B cell (primary cell): ENCODE data around the gene SIL1. TPM values are rescaled to one million over a fixed set of nuclear protein-coding genes. Genes with fewer than 3 reads are reported as not detected.

Experiments used
- ATAC-seq: fragments of 200-7000 bp; cut with Tn5 transposase; one replicate; pipeline ENCODE4 v1.10.0; 2021; ENCODE audit warnings: low read depth, mild to moderate bottlenecking, moderate number of reproducible peaks, moderate library complexity
- CTCF ChIA-PET: fragments of 350-600 bp; sonication (Branson Sonifier 250); formaldehyde crosslinking; loops from one replicate; lab custom pipeline; 2021; ENCODE audit warnings: antibody characterized with exemption, inconsistent platforms; lab: Charles Lee
- POLR2A ChIA-PET: fragments of 350-600 bp; sonication (Branson Sonifier 250); formaldehyde crosslinking; loops from one replicate; lab custom pipeline; 2021; ENCODE audit warnings: antibody characterized with exemption; lab: Charles Lee
- DNase-seq: peaks from one replicate; pipeline ENCODE4 v3.0.0; 2013
- H2AFZ ChIP-seq: 2 replicates; pipeline ENCODE4 v1.6.1; 2012; ENCODE audit warnings: mild to moderate bottlenecking, low read depth, low read length; ENCODE audit not compliant: insufficient read depth, poor library complexity, severe bottlenecking
- H3K27ac ChIP-seq, 2 donors: 1 replicate in 1 of 2; 2 replicates in 1 of 2; pipeline ENCODE4 v1.5.1; 2012 to 2013; ENCODE audit warnings: low read length in 2 of 2, mild to moderate bottlenecking in 2 of 2, moderate library complexity in 1 of 2
- H3K27me3 ChIP-seq, 4 experiments: fragments of 200-600 bp in 1 of 4; sonication (generic) in 1 of 4; replicated peaks in 1 of 4; 1 replicate in 2 of 4; 2 replicates in 2 of 4; pipeline versions ENCODE4 v1.6.1 to v1.7.0; 2013 to 2016; ENCODE audit warnings: low read length in 3 of 4, mild to moderate bottlenecking in 2 of 4, mixed read lengths in 1 of 4, moderate library complexity in 1 of 4; ENCODE audit not compliant: insufficient read depth in 4 of 4, control insufficient read depth in 3 of 4; ENCODE audit errors: control extremely low read depth in 1 of 4
- H3K36me3 ChIP-seq, 2 experiments: replicated peaks in 1 of 2; 1 replicate in 1 of 2; 2 replicates in 1 of 2; pipeline versions ENCODE4 v1.6.1 to v1.7.1; 2013; ENCODE audit warnings: low read length in 1 of 2; ENCODE audit not compliant: insufficient read depth in 2 of 2, control insufficient read depth in 1 of 2; ENCODE audit errors: control extremely low read depth in 1 of 2, extremely low read depth in 1 of 2
- H3K4me1 ChIP-seq, 2 donors: fragments of 200-600 bp in 1 of 2; sonication (generic) in 1 of 2; 1 replicate in 1 of 2; 2 replicates in 1 of 2; pipeline versions ENCODE4 v1.5.1 to v1.6.1; 2013 to 2017; ENCODE audit warnings: low read length in 2 of 2; ENCODE audit not compliant: control insufficient read depth in 2 of 2, insufficient read depth in 2 of 2
- H3K4me2 ChIP-seq: replicated peaks from 2 replicates; pipeline ENCODE3; 2012; ENCODE audit warnings: mild to moderate bottlenecking, low read depth, low read length; ENCODE audit not compliant: poor library complexity, severe bottlenecking
- H3K4me3 ChIP-seq, 5 experiments: fragments of 200-600 bp in 1 of 5; sonication (generic) in 1 of 5; 1 replicate in 3 of 5; 2 replicates in 2 of 5; pipeline versions ENCODE4 v1.5.1 to v1.7.0; 2011 to 2016; ENCODE audit warnings: low read length in 4 of 5, mild to moderate bottlenecking in 4 of 5, low read depth in 2 of 5, control low read depth in 1 of 5, moderate library complexity in 1 of 5; ENCODE audit not compliant: insufficient read depth in 1 of 5; ENCODE audit errors: control extremely low read depth in 1 of 5, extremely low read depth in 1 of 5
- H3K79me2 ChIP-seq: fragments of 200-600 bp; sonication (generic); one replicate; pipeline ENCODE4 v1.6.0; 2016; ENCODE audit warnings: low read length; ENCODE audit not compliant: control insufficient read depth, insufficient read depth
- H3K9ac ChIP-seq: fragments of 200-600 bp; sonication (generic); 2 replicates; pipeline ENCODE4 v1.6.1; 2017; ENCODE audit warnings: mild to moderate bottlenecking, low read length, moderate library complexity
- H3K9me3 ChIP-seq, 3 donors: one replicate each; pipeline versions ENCODE4 v1.6.1 to v1.7.1; 2013; ENCODE audit warnings: low read length in 2 of 3; ENCODE audit not compliant: control insufficient read depth in 2 of 3, insufficient read depth in 1 of 3; ENCODE audit errors: control extremely low read depth in 1 of 3
- H4K20me1 ChIP-seq: 2 replicates; pipeline ENCODE4 v1.6.0; 2012; ENCODE audit warnings: mild to moderate bottlenecking, low read length; ENCODE audit not compliant: insufficient read depth, control insufficient read depth, poor library complexity, severe bottlenecking
- H3K27ac Mint-ChIP-seq: one replicate; pipeline ENCODE4 v1.8.0; 2021; ENCODE audit warnings: mixed read lengths
- H3K27me3 Mint-ChIP-seq: one replicate; pipeline ENCODE4 v1.8.0; 2021; ENCODE audit warnings: mixed read lengths
- H3K4me1 Mint-ChIP-seq: one replicate; pipeline ENCODE4 v1.8.0; 2021; ENCODE audit warnings: mixed read lengths
- H3K4me3 Mint-ChIP-seq: one replicate; pipeline ENCODE4 v1.8.0; 2021; ENCODE audit warnings: mixed read lengths
- H3K9me3 Mint-ChIP-seq: one replicate; pipeline ENCODE4 v1.8.0; 2022; ENCODE audit warnings: mixed read lengths; ENCODE audit not compliant: insufficient read depth
- EZH2 ChIP-seq: IDR thresholded peaks from 2 replicates; pipeline ENCODE4 v1.6.1; 2012; ENCODE audit warnings: borderline replicate concordance, low read depth, mild to moderate bottlenecking, moderate library complexity, low read length; ENCODE audit not compliant: insufficient read depth, poor library complexity, severe bottlenecking
- WGBS: methylation state at CpG from one replicate; pipeline ENCODE4 v1.1.5; 2013; ENCODE audit warnings: missing lambda C conversion rate; ENCODE audit not compliant: insufficient coverage; 5-methylcytosine and 5-hydroxymethylcytosine counted together
- intact Hi-C: fragments of 100-400 bp; cut with micrococcal nuclease; formaldehyde crosslinking; loops from one replicate; pipeline ENCODE4 v1.10.0; 2022
- polyA plus RNA-seq: library from polyadenylated mRNA; depleted of rRNA; stranded (reverse); fragments of >200 nt; gene quantifications from 2 replicates; pipeline ENCODE4 v1.2.3, GENCODE V29; 2012
- total RNA-seq, 2 donors: library from RNA; stranded (reverse); fragments of 120-200 nt in 1 of 2; gene quantifications; 1 replicate in 1 of 2; 2 replicates in 1 of 2; pipeline versions ENCODE4 v1.2.3 to v1.2.4, GENCODE V29; 2013 to 2022
- TF ChIP-seq, protein P1 (sequence below): fragments of 200-600 bp; IDR thresholded peaks from one replicate; pipeline ENCODE4 v1.8.0; 2022; ENCODE audit warnings: antibody characterized with exemption, mild to moderate bottlenecking

The SIL1 gene
- total and polyA plus RNA-seq, 2 donors (not counting 1 experiment from before 2014, with no cell fraction given): 16.9 to 19.8 TPM

DNA sequence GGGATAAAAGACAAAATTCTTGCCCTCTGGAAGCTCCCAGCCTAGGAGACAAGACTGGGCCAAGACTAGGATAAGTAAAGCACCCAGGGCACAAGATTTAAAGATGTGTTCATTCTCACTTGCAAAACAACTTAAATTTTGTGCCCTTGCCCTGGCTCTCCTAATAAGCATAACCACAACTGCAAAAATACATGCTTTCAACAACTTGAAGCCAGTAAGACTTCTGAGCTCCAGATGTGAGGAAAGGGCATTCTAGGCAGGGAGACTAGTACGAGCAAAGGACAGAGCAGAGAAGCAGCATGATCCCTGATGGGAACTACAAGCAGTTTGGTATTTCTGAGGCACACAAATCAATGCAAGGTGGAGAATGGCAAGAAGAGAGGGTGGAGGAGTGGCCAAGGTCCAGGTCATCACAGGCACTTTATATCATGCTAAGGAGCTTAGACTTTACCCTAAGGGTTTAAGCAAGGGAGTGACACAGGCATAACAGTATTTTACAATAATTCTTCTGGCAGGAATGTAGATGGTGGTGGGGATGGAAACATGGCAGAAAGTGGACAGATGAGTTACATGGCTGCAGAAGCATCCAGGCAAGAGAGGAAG lies 30.1 kb upstream of the SIL1 start:
- H4K20me1 ChIP-seq: no peaks in the 10 kb centered on the region
- Mint-ChIP-seq H3K27ac (no peak overlapping the region), H3K4me1 (no peaks in the 10 kb centered on the region), H3K27me3 (peaks cover 6% of the 10 kb centered on the region), H3K9me3 (no peaks in the 10 kb centered on the region), H3K4me3 (no peak overlapping the region)
- ATAC-seq (no peak), DNase-seq (no peak)
- no peak overlapping the region for H3K9ac ChIP-seq
- no peaks in the 10 kb centered on the region for H3K4me1 ChIP-seq
- H3K4me3 ChIP-seq: no peak overlapping the region
- no peak overlapping the region for H2AFZ ChIP-seq
- CTCF ChIA-PET: interaction anchor here (0.6 kb wide), 1 partner anchor 287 kb away, joined by 4 read pairs; no protein-coding TSS in a partner anchor
- 90% methylated on average over 1 of the region's 1 CpG for WGBS
- no peak overlapping the region for H3K4me2 ChIP-seq
- no peaks in the 10 kb centered on the region for H3K9me3 ChIP-seq
- no peaks in the 10 kb centered on the region for H3K79me2 ChIP-seq
- TF ChIP-seq, protein P1, sequence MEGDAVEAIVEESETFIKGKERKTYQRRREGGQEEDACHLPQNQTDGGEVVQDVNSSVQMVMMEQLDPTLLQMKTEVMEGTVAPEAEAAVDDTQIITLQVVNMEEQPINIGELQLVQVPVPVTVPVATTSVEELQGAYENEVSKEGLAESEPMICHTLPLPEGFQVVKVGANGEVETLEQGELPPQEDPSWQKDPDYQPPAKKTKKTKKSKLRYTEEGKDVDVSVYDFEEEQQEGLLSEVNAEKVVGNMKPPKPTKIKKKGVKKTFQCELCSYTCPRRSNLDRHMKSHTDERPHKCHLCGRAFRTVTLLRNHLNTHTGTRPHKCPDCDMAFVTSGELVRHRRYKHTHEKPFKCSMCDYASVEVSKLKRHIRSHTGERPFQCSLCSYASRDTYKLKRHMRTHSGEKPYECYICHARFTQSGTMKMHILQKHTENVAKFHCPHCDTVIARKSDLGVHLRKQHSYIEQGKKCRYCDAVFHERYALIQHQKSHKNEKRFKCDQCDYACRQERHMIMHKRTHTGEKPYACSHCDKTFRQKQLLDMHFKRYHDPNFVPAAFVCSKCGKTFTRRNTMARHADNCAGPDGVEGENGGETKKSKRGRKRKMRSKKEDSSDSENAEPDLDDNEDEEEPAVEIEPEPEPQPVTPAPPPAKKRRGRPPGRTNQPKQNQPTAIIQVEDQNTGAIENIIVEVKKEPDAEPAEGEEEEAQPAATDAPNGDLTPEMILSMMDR: no peak
- TF ChIP-seq EZH2: no peak
- intact Hi-C loops: no loop called here
- H3K36me3 ChIP-seq: no peaks in the 10 kb centered on the region
- POLR2A ChIA-PET: no interaction called here
- H3K27me3 ChIP-seq: no peaks in the 10 kb centered on the region
- H3K27ac ChIP-seq: no peak overlapping the region

DNA sequence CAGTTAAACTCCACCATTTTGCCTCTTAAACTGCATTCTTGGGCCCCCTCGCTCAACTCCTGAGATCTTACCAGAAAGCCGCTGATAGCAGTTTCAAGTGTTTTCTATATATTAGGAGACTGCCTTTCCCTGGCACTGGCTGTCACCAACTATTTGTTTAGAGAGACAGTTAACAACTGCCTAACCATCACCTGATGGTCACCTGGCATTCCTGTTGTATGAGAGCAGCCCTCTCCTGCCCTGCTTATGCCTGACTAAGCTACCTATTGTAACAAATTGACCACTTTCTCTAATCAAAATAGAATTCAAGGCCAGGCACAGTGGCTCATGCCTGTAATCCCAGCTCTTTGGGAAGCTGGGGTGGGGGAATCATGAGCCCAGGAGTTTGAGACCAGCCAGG lies 28.0 kb upstream of the SIL1 start:
- CTCF ChIA-PET: no interaction called here
- peaks cover 10% of the 10 kb centered on the region for H3K27me3 Mint-ChIP-seq

More for the DNA sequence above, 28.0 kb upstream of the SIL1 start:
- Histone ChIP-seq H3K4me1 (no peaks in the 10 kb centered on the region), H3K4me3 (no peak overlapping the region), H4K20me1 (no peaks in the 10 kb centered on the region), H3K9me3 (no peaks in the 10 kb centered on the region), H3K27me3 (peaks cover 0 to 4% (median 0%) of the 10 kb centered on the region in 4 experiments), H3K9ac (no peak overlapping the region), H3K79me2 (no peaks in the 10 kb centered on the region), H2AFZ (no peak overlapping the region), H3K4me2 (no peak overlapping the region), H3K36me3 (no peaks in the 10 kb centered on the region), H3K27ac (no peak overlapping the region)
- no peak for ATAC-seq
- Mint-ChIP-seq H3K4me3 (no peak overlapping the region), H3K4me1 (no peaks in the 10 kb centered on the region), H3K9me3 (no peaks in the 10 kb centered on the region), H3K27ac (no peak overlapping the region)
- 100% methylated on average over 1 of the region's 2 CpGs for WGBS
- POLR2A ChIA-PET: no interaction called here
- intact Hi-C loops: no loop called here
- TF ChIP-seq EZH2: no peak
- DNase-seq: no peak
